ENCODE results near the gene CANT1. TPM values are rescaled to one million over a fixed set of nuclear protein-coding genes. Genes with fewer than 3 reads are reported as not detected.

Gene CANT1
- total and polyA plus RNA-seq, 2 of the 13 experiments (the other 11 are each of a cell fraction or from before 2014, with no cell fraction given), result 34.1 to 42.1 TPM

DNA sequence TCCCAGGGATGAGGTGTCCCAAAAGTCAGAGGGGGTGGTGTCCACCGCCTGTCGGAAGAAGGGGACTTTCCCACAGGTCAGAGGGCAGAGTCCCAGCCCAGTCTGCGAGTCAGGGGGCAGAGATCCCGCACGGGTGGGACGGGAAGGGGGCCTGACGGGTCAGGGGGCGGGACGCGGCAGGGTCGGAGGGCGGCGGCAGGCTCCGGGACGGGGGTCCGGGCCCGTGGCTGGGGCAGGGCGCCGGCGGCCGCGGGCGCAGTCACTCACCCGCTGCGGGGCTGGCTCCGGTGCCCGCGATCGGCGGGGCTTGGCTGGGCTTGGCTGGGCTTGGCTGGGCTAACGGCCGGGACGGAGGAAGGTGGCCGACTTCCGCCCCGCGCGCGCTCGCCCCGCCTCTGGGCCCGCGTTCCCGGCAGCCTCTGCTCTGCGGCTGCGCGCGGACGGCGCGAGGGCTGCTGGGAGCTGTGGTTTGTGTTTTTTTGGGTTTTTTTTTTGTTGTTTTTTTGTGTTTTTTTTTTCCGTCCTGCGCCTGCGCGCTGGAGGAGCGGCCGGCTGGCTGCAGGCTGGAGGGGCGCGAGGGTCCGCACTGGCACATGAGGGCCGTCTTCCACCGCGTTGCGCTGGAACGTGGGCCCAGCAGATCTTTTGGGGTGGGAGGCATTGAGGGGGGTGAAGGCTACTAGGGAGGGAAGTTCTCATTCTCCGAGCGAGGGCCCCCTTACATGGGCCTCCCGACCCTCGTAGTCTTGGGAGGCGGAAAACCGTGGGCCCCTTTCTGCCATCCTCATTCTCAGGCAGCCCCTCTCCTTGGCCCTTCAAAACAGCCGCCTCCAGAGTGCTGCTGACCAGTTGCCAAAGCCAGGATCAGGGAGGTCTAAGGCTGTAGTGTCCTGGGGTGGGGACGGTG lies at the start of gene CANT1 (continued):
- peak; percentile 35 for TF ChIP-seq ZNF263 (CRISPR knock-in tag; IDR thresholded peaks at IDR 0.05)
- no peak for TF ChIP-seq ZNF335 (CRISPR knock-in tag; IDR thresholded peaks at IDR 0.05)
- 0 out of 2 replicates have a peak, but pooled peaks have one; percentile 7 for TF ChIP-seq MIXL1 (CRISPR knock-in tag; IDR thresholded peaks at IDR 0.05)
- TF ChIP-seq, protein P1, sequence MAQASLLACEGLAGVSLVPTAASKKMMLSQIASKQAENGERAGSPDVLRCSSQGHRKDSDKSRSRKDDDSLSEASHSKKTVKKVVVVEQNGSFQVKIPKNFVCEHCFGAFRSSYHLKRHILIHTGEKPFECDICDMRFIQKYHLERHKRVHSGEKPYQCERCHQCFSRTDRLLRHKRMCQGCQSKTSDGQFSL (CRISPR knock-in tag; IDR thresholded peaks at IDR 0.05), result peak; percentile 39; the same call in 1 of the 2 replicates
- no peak for TF ChIP-seq MTF1 (CRISPR knock-in tag; IDR thresholded peaks at IDR 0.05)
- TF ChIP-seq ZNF33A (CRISPR knock-in tag; IDR thresholded peaks at IDR 0.05; ENCODE audit: borderline replicate concordance), result no peak
- no peak; the same call in 1 of the 2 replicates for TF ChIP-seq ZNF83 (CRISPR knock-in tag; IDR thresholded peaks at IDR 0.05; ENCODE audit: borderline replicate concordance)
- TF ChIP-seq, protein P2, sequence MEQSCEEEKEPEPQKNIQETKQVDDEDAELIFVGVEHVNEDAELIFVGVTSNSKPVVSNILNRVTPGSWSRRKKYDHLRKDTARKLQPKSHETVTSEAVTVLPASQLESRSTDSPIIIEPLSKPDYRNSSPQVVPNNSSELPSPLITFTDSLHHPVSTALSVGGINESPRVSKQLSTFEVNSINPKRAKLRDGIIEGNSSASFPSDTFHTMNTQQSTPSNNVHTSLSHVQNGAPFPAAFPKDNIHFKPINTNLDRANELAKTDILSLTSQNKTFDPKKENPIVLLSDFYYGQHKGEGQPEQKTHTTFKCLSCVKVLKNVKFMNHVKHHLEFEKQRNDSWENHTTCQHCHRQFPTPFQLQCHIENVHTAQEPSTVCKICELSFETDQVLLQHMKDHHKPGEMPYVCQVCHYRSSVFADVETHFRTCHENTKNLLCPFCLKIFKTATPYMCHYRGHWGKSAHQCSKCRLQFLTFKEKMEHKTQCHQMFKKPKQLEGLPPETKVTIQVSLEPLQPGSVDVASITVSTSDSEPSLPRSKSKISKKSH (CRISPR knock-in tag; IDR thresholded peaks at IDR 0.05; ENCODE audit: borderline replicate concordance), result 0 out of 2 replicates have a peak, but pooled peaks have one; percentile 69
- TF ChIP-seq RBM39 (IDR thresholded peaks at IDR 0.05; ENCODE audit: low read depth, low read length, poor library complexity, severe bottlenecking), result no peak
- TF ChIP-seq SOX13 (IDR thresholded peaks at IDR 0.05), result no peak
- peak in 1 of 2 experiments; percentile 34; a peak in 2 of 4 replicates for TF ChIP-seq SOX13 (CRISPR knock-in tag; conservative IDR thresholded peaks at IDR 0.05 in 1 of 2, IDR thresholded peaks at IDR 0.05 in 1 of 2)
- TF ChIP-seq PPARG (CRISPR knock-in tag; conservative IDR thresholded peaks at IDR 0.05), result peak; percentile 59; the same call in 1 of the 2 replicates
- TF ChIP-seq ZNF124 (CRISPR knock-in tag; IDR thresholded peaks at IDR 0.05), result peak; percentile 71; the same call in 1 of the 2 replicates
- peak; percentile 64 for TF ChIP-seq XRCC5 (optimal IDR thresholded peaks at IDR 0.05; ENCODE audit: low read length)
- no peak; the same call in 1 of the 2 replicates for TF ChIP-seq TEAD2 (CRISPR knock-in tag; IDR thresholded peaks at IDR 0.05)
- TF ChIP-seq, protein P3, sequence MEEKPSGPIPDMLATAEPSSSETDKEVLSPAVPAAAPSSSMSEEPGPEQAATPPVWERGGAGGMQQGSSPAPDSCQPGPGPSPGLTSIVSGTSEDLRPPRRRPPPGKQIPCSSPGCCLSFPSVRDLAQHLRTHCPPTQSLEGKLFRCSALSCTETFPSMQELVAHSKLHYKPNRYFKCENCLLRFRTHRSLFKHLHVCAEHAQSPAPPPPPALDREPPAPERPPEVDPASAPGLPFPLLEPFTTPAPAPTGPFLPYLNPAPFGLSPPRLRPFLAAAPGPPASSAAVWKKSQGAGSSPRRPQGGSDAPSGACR (CRISPR knock-in tag; IDR thresholded peaks at IDR 0.05), result no peak
- TF ChIP-seq MXI1 (IDR thresholded peaks at IDR 0.05; ENCODE audit: borderline replicate concordance, low read depth, low read length), result peak; percentile 78; the same call in 2 of the 3 replicates
- TF ChIP-seq FOXP1 (IDR thresholded peaks at IDR 0.05), result peak; percentile 84
- TF ChIP-seq FOXP1 (CRISPR knock-in tag; IDR thresholded peaks at IDR 0.05), result peak; percentile 55; the same call in 1 of the 2 replicates
- TF ChIP-seq, protein P4, sequence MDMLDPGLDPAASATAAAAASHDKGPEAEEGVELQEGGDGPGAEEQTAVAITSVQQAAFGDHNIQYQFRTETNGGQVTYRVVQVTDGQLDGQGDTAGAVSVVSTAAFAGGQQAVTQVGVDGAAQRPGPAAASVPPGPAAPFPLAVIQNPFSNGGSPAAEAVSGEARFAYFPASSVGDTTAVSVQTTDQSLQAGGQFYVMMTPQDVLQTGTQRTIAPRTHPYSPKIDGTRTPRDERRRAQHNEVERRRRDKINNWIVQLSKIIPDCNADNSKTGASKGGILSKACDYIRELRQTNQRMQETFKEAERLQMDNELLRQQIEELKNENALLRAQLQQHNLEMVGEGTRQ (IDR thresholded peaks at IDR 0.05; ENCODE audit: low read depth, low read length), result no peak
- TF ChIP-seq, protein P4 (CRISPR knock-in tag; IDR thresholded peaks at IDR 0.05; ENCODE audit: borderline replicate concordance), result no peak; the same call in 1 of the 2 replicates
- TF ChIP-seq, protein P5, sequence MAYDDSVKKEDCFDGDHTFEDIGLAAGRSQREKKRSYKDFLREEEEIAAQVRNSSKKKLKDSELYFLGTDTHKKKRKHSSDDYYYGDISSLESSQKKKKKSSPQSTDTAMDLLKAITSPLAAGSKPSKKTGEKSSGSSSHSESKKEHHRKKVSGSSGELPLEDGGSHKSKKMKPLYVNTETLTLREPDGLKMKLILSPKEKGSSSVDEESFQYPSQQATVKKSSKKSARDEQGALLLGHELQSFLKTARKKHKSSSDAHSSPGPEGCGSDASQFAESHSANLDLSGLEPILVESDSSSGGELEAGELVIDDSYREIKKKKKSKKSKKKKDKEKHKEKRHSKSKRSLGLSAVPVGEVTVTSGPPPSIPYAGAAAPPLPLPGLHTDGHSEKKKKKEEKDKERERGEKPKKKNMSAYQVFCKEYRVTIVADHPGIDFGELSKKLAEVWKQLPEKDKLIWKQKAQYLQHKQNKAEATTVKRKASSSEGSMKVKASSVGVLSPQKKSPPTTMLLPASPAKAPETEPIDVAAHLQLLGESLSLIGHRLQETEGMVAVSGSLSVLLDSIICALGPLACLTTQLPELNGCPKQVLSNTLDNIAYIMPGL (CRISPR knock-in tag; IDR thresholded peaks at IDR 0.05; ENCODE audit: borderline replicate concordance in 1 of 2, low read depth in 1 of 2), result peak; percentile 68 to 82; a peak in 3 of 4 replicates
- TF ChIP-seq RBM22 (optimal IDR thresholded peaks at IDR 0.05; ENCODE audit: low read length), result no peak
